Neuronal stem cell (in vitro differentiated cells): ENCODE data around the gene CETN2.

Source experiments
- DNase-seq: peaks from one replicate; pipeline ENCODE4 v3.0.0-alpha.2; 2013; ENCODE audit warnings: low spot score
- H2AFZ ChIP-seq: one replicate; pipeline ENCODE4 v1.6.1; 2013; ENCODE audit warnings: mild to moderate bottlenecking, low read length, inconsistent platforms
- H2AK5ac ChIP-seq: 2 replicates; pipeline ENCODE4 v1.6.1; 2013; ENCODE audit warnings: low read depth, mild to moderate bottlenecking, inconsistent platforms, low read length, moderate library complexity, mixed read lengths
- H2BK120ac ChIP-seq: 2 replicates; pipeline ENCODE4 v1.6.1; 2013; ENCODE audit warnings: low read depth, mild to moderate bottlenecking, inconsistent platforms, low read length, moderate library complexity, mixed read lengths
- H2BK12ac ChIP-seq: one replicate; pipeline ENCODE4 v1.6.1; 2013; ENCODE audit warnings: low read length, inconsistent platforms
- H2BK15ac ChIP-seq: 2 replicates; pipeline ENCODE4 v1.6.1; 2013; ENCODE audit warnings: mild to moderate bottlenecking, low read length, inconsistent platforms, mixed read lengths
- H2BK5ac ChIP-seq: one replicate; pipeline ENCODE4 v1.6.1; 2013; ENCODE audit warnings: inconsistent platforms, mild to moderate bottlenecking, low read length, moderate library complexity
- H3K14ac ChIP-seq: one replicate; pipeline ENCODE4 v1.6.1; 2013; ENCODE audit warnings: low read length, inconsistent platforms
- H3K18ac ChIP-seq: 2 replicates; pipeline ENCODE4 v1.6.1; 2013; ENCODE audit warnings: low read length, inconsistent platforms
- H3K23ac ChIP-seq: 2 replicates; pipeline ENCODE4 v1.6.1; 2013; ENCODE audit warnings: low read depth, mild to moderate bottlenecking, mixed read lengths, low read length, inconsistent platforms; ENCODE audit not compliant: poor library complexity
- H3K27ac ChIP-seq: replicated peaks from 3 replicates; pipeline ENCODE4 v1.5.1; 2013; ENCODE audit warnings: low read length, inconsistent platforms
- H3K27me3 ChIP-seq, 3 experiments: 2 replicates each; pipeline ENCODE4 v1.6.1; 2013; ENCODE audit warnings: low read length in 3 of 3, mild to moderate bottlenecking in 2 of 3, inconsistent platforms in 1 of 3, low read depth in 1 of 3, mixed read lengths in 1 of 3, moderate library complexity in 1 of 3; ENCODE audit not compliant: control insufficient read depth in 3 of 3, insufficient read depth in 3 of 3
- H3K36me3 ChIP-seq, 2 donors: replicated peaks in 1 of 2; 2 replicates each; pipeline ENCODE4 v1.6.1; 2013; ENCODE audit warnings: low read length in 2 of 2; ENCODE audit not compliant: control insufficient read depth in 2 of 2, insufficient read depth in 2 of 2
- H3K4ac ChIP-seq: 2 replicates; pipeline ENCODE4 v1.6.1; 2013; ENCODE audit warnings: inconsistent platforms, mild to moderate bottlenecking, low read length, moderate library complexity
- H3K4me1 ChIP-seq, 2 donors: 1 replicate in 1 of 2; 2 replicates in 1 of 2; pipeline ENCODE4 v1.6.1; 2013; ENCODE audit warnings: low read length in 2 of 2, low read depth in 1 of 2; ENCODE audit not compliant: control insufficient read depth in 2 of 2, insufficient read depth in 1 of 2
- H3K4me2 ChIP-seq: one replicate; pipeline ENCODE4 v1.6.1; 2013; ENCODE audit warnings: mild to moderate bottlenecking, low read length, inconsistent platforms; ENCODE audit not compliant: insufficient read depth, poor library complexity, severe bottlenecking
- H3K4me3 ChIP-seq, 2 donors: 2 replicates each; pipeline ENCODE4 v1.5.1; 2013; ENCODE audit warnings: low read length in 2 of 2, mild to moderate bottlenecking in 2 of 2, inconsistent platforms in 1 of 2, moderate library complexity in 1 of 2
- H3K79me1 ChIP-seq: one replicate; pipeline ENCODE4 v1.6.1; 2013; ENCODE audit warnings: low read depth, mild to moderate bottlenecking, inconsistent platforms, low read length, moderate library complexity
- H3K9ac ChIP-seq: one replicate; pipeline ENCODE4 v1.6.1; 2013; ENCODE audit warnings: mild to moderate bottlenecking, low read depth, low read length, inconsistent platforms; ENCODE audit not compliant: poor library complexity
- H3K9me3 ChIP-seq, 2 donors: replicated peaks in 1 of 2; 2 replicates each; pipeline versions ENCODE3 to v1.6.1; 2013; ENCODE audit warnings: low read length in 2 of 2, mild to moderate bottlenecking in 2 of 2, inconsistent platforms in 1 of 2, low read depth in 1 of 2, mixed read lengths in 1 of 2, moderate library complexity in 1 of 2; ENCODE audit not compliant: control insufficient read depth in 2 of 2, insufficient read depth in 1 of 2
- H4K8ac ChIP-seq: one replicate; pipeline ENCODE4 v1.6.1; 2013; ENCODE audit warnings: low read depth, mild to moderate bottlenecking, inconsistent platforms, low read length, moderate library complexity
- H4K91ac ChIP-seq: one replicate; pipeline ENCODE4 v1.6.1; 2013; ENCODE audit warnings: low read length, low read depth, mild to moderate bottlenecking, inconsistent platforms; ENCODE audit not compliant: poor library complexity
- WGBS, 2 donors: extraction: QIAGEN DNeasy Blood & Tissue Kit; methylation state at CpG; one replicate each; pipeline ENCODE4 v1.1.7; 2013; ENCODE audit warnings: missing lambda C conversion rate in 2 of 2, mixed read lengths in 1 of 2; ENCODE audit not compliant: insufficient read length in 2 of 2, insufficient replicate concordance in 1 of 2; ENCODE audit errors: extremely low coverage in 2 of 2; 5-methylcytosine and 5-hydroxymethylcytosine counted together

Gene CETN2

DNA sequence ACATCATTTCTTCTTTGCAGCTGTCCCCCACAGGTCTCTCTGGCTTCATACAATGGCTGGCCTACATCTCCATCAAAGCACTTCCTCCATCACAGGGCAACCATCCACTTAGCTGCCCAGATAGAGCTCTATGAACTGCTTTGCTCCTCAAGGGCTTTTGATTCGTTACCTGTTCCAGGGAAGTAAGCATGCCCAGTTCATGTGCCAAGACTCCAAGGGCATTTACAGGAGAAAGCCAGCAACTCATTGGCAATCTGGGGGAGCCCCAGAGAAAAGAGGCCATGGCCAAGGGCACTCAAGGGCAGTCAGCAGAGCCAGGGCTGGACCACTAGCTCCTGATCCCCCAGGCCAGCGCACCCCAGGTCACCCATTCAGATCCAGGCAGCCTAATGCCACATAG, 42.8 kb upstream of the CETN2 start:
- H3K27ac ChIP-seq = no peak overlapping the region
- no peak overlapping the region for H3K23ac ChIP-seq
- H3K4ac ChIP-seq = no peak overlapping the region
- no peak for DNase-seq
- no peak overlapping the region for H2BK120ac ChIP-seq
- H3K9ac ChIP-seq = no peak overlapping the region
- no peak overlapping the region for H3K4me2 ChIP-seq
- no peak overlapping the region for H2AK5ac ChIP-seq
- H2BK5ac ChIP-seq = no peak overlapping the region
- no CpG with 5 or more reads among the region's 2 CpGs for WGBS, 2 donors
- H3K4me3 ChIP-seq = no peak overlapping the region
- H3K36me3 ChIP-seq = peaks cover 12 to 27% of the 10 kb centered on the region in 2 donors
- no peak overlapping the region for H4K91ac ChIP-seq
- peaks cover 0 to 2% of the 10 kb centered on the region in 2 donors for H3K4me1 ChIP-seq
- H2BK12ac ChIP-seq = no peak overlapping the region
- peaks cover 0 to 17% (median 0%) of the 10 kb centered on the region in 3 experiments for H3K27me3 ChIP-seq
- no peaks in the 10 kb centered on the region for H3K9me3 ChIP-seq
- no peak overlapping the region for H4K8ac ChIP-seq
- no peaks in the 10 kb centered on the region for H3K79me1 ChIP-seq
- H3K14ac ChIP-seq = no peak overlapping the region
- H2BK15ac ChIP-seq = no peak overlapping the region
- no peak overlapping the region for H3K18ac ChIP-seq
- no peak overlapping the region for H2AFZ ChIP-seq

GRCh38 chrX:152872522-152872921, 42.0 kb upstream of the CETN2 start:
- Histone ChIP-seq H3K14ac (no peak overlapping the region), H2BK5ac (no peak overlapping the region), H3K4me2 (peak overlapping the region; percentile 18), H3K27me3 (peaks cover 0 to 9% (median 0%) of the 10 kb centered on the region in 3 experiments), H3K79me1 (no peaks in the 10 kb centered on the region), H2AK5ac (no peak overlapping the region), H3K4ac (no peak overlapping the region), H3K4me1 (peaks cover 0 to 2% of the 10 kb centered on the region in 2 donors), H3K27ac (no peak overlapping the region), H3K18ac (no peak overlapping the region), H2BK15ac (no peak overlapping the region), H2AFZ (no peak overlapping the region), H4K8ac (no peak overlapping the region), H3K9me3 (no peaks in the 10 kb centered on the region), H4K91ac (no peak overlapping the region), H3K9ac (no peak overlapping the region), H2BK120ac (no peak overlapping the region), H3K36me3 (peaks cover 16 to 33% of the 10 kb centered on the region in 2 donors), H3K4me3 (no peak overlapping the region), H2BK12ac (no peak overlapping the region), H3K23ac (no peak overlapping the region)
- WGBS, 2 donors = no CpG with 5 or more reads among the region's 2 CpGs
- no peak for DNase-seq

- H3K4me3 ChIP-seq = no peak overlapping the region
- DNase-seq = no peak
- no peaks in the 10 kb centered on the region for H3K79me1 ChIP-seq
- no peak overlapping the region for H2AK5ac ChIP-seq
- WGBS, 2 donors = no CpG with 5 or more reads among the region's 9 CpGs
- H3K23ac ChIP-seq = no peak overlapping the region
- H3K27ac ChIP-seq = no peak overlapping the region
- no peak overlapping the region for H2BK12ac ChIP-seq
- no peak overlapping the region for H3K4ac ChIP-seq
- H3K9me3 ChIP-seq = no peaks in the 10 kb centered on the region
- H2BK15ac ChIP-seq = no peak overlapping the region
- H3K36me3 ChIP-seq = peaks cover 23 to 46% of the 10 kb centered on the region in 2 donors
- H2AFZ ChIP-seq = no peak overlapping the region
- H3K4me2 ChIP-seq = no peak overlapping the region
- no peak overlapping the region for H2BK120ac ChIP-seq
- H3K18ac ChIP-seq = no peak overlapping the region
- H3K14ac ChIP-seq = no peak overlapping the region
- H3K9ac ChIP-seq = no peak overlapping the region
- peaks cover 0 to 5% (median 0%) of the 10 kb centered on the region in 3 experiments for H3K27me3 ChIP-seq
- H2BK5ac ChIP-seq = no peak overlapping the region
- no peak overlapping the region for H4K91ac ChIP-seq
- peaks cover 0 to 2% of the 10 kb centered on the region in 2 donors for H3K4me1 ChIP-seq
- no peak overlapping the region for H4K8ac ChIP-seq
Observed at GRCh38 chrX:152871260-152871659, 40.7 kb upstream of the CETN2 start.

- H3K18ac ChIP-seq = no peak overlapping the region
- no peak overlapping the region for H2BK5ac ChIP-seq
- H3K23ac ChIP-seq = no peak overlapping the region
- H3K4me1 ChIP-seq = peaks cover 0 to 2% of the 10 kb centered on the region in 2 donors
- H4K91ac ChIP-seq = no peak overlapping the region
- H2BK15ac ChIP-seq = no peak overlapping the region
- H3K27ac ChIP-seq = no peak overlapping the region
- H4K8ac ChIP-seq = no peak overlapping the region
- H3K9ac ChIP-seq = no peak overlapping the region
- no peak overlapping the region for H2AFZ ChIP-seq
- H3K9me3 ChIP-seq = no peaks in the 10 kb centered on the region
- peaks cover 34 to 59% of the 10 kb centered on the region in 2 donors for H3K36me3 ChIP-seq
- no peak overlapping the region for H3K4ac ChIP-seq
- H3K14ac ChIP-seq = no peak overlapping the region
- no peak overlapping the region for H2BK12ac ChIP-seq
- no peaks in the 10 kb centered on the region for H3K27me3 ChIP-seq
- H3K79me1 ChIP-seq = no peaks in the 10 kb centered on the region
- no peak overlapping the region for H2BK120ac ChIP-seq
- no peak for DNase-seq
- H3K4me3 ChIP-seq = no peak overlapping the region
- WGBS, 2 donors = no CpG with 5 or more reads among the region's 7 CpGs
- H2AK5ac ChIP-seq = no peak overlapping the region
- H3K4me2 ChIP-seq = no peak overlapping the region
Observed at GRCh38 chrX:152869972-152870371, 39.4 kb upstream of the CETN2 start.
